Measurements from ENCODE around the gene COL20A1. TPM values are rescaled to one million over a fixed set of nuclear protein-coding genes. Genes with fewer than 3 reads are reported as not detected.

Gene COL20A1
- total and polyA plus RNA-seq, 2 experiments from 2014 or later, result 1.4 TPM; not detected in 1

- Histone ChIP-seq H3K27me3 (peaks cover 27% of the 10 kb centered on the region), H3K9me3 (ENCODE audit: low read depth) (no peaks in the 10 kb centered on the region), H3K36me3 (no peaks in the 10 kb centered on the region), H3K27ac (no peak overlapping the region), H3K4me3 (no peak overlapping the region), H3K4me1 (ENCODE audit: low read depth) (peaks cover 2% of the 10 kb centered on the region)
- TF ChIP-seq CTCF (IDR thresholded peaks at IDR 0.05; ENCODE audit: low read depth, low read length), result no peak
- no peak for DNase-seq (ENCODE audit: low read depth in 1 of 2, low spot score in 1 of 2)
These were observed 62.9 kb downstream of the COL20A1 start for GRCh38 chr20:63355781-63356295.

- DNase-seq (ENCODE audit: low read depth in 1 of 2, low spot score in 1 of 2), result no peak
- Histone ChIP-seq H3K4me1 (ENCODE audit: low read depth) (peaks cover 2% of the 10 kb centered on the region), H3K9me3 (ENCODE audit: low read depth) (no peaks in the 10 kb centered on the region), H3K4me3 (no peak overlapping the region), H3K36me3 (no peaks in the 10 kb centered on the region), H3K27me3 (peaks cover 33% of the 10 kb centered on the region), H3K27ac (no peak overlapping the region)
- no peak for TF ChIP-seq CTCF (IDR thresholded peaks at IDR 0.05; ENCODE audit: low read depth, low read length)
These were observed 63.5 kb downstream of the COL20A1 start for GRCh38 chr20:63356511-63356910.

GRCh38 chr20:63356931-63357879 lies 64.2 kb downstream of the COL20A1 start:
- DNase-seq (ENCODE audit: low read depth in 1 of 2, low spot score in 1 of 2), result no peak
- H3K4me1 ChIP-seq (ENCODE audit: low read depth), result peaks cover 2% of the 10 kb centered on the region
- no peak overlapping the region for H3K4me3 ChIP-seq
- no peaks in the 10 kb centered on the region for H3K9me3 ChIP-seq (ENCODE audit: low read depth)
- TF ChIP-seq CTCF (IDR thresholded peaks at IDR 0.05; ENCODE audit: low read depth, low read length), result no peak
- H3K27ac ChIP-seq, result no peak overlapping the region
- peaks cover 40% of the 10 kb centered on the region for H3K27me3 ChIP-seq
- H3K36me3 ChIP-seq, result no peaks in the 10 kb centered on the region

GRCh38 chr20:63357921-63358905 lies 65.2 kb downstream of the COL20A1 start:
- Histone ChIP-seq H3K27ac (no peak overlapping the region), H3K4me3 (no peak overlapping the region), H3K27me3 (peaks cover 50% of the 10 kb centered on the region), H3K9me3 (ENCODE audit: low read depth) (no peaks in the 10 kb centered on the region), H3K36me3 (no peaks in the 10 kb centered on the region), H3K4me1 (ENCODE audit: low read depth) (peaks cover 2% of the 10 kb centered on the region)
- TF ChIP-seq CTCF (IDR thresholded peaks at IDR 0.05; ENCODE audit: low read depth, low read length), result no peak
- DNase-seq (ENCODE audit: low read depth in 1 of 2, low spot score in 1 of 2), result no peak
